HepG2 (cell line): Measurements from ENCODE around the gene H3-3A.

Experiments used
- GABPA ChIP-seq, 2 experiments: IDR thresholded peaks; 2 replicates each; pipeline ENCODE4 v1.6.1; 2011 to 2016; ENCODE audit warnings: low read depth in 2 of 2, low read length in 1 of 2, missing biosample characterization in 1 of 2, missing genetic modification characterization in 1 of 2
- NFIB ChIP-seq: sonication (generic); formaldehyde crosslinking; IDR thresholded peaks from 2 replicates; pipeline ENCODE4 v1.9.0; 2021; ENCODE audit warnings: missing genetic modification reagents, mild to moderate bottlenecking, borderline replicate concordance
- PHF20 ChIP-seq: sonication (generic); formaldehyde crosslinking; IDR thresholded peaks from 2 replicates; pipeline ENCODE4 v1.5.0; 2020; ENCODE audit warnings: mild to moderate bottlenecking, missing genetic modification reagents
- YY1 ChIP-seq: IDR thresholded peaks from 2 replicates; pipeline ENCODE4 v1.6.1; 2011; ENCODE audit warnings: low read length, low read depth, moderate library complexity, mild to moderate bottlenecking; ENCODE audit not compliant: insufficient read depth, insufficient replicate concordance
- ZNF317 ChIP-seq: sonication (generic); formaldehyde crosslinking; IDR thresholded peaks from 2 replicates; pipeline ENCODE4 v1.5.0; 2020; ENCODE audit warnings: mild to moderate bottlenecking, missing genetic modification reagents
- TF ChIP-seq, protein P1 (sequence below): sonication (generic); formaldehyde crosslinking; IDR thresholded peaks from 2 replicates; pipeline ENCODE4 v1.4.0; 2020; ENCODE audit warnings: missing genetic modification reagents

DNA sequence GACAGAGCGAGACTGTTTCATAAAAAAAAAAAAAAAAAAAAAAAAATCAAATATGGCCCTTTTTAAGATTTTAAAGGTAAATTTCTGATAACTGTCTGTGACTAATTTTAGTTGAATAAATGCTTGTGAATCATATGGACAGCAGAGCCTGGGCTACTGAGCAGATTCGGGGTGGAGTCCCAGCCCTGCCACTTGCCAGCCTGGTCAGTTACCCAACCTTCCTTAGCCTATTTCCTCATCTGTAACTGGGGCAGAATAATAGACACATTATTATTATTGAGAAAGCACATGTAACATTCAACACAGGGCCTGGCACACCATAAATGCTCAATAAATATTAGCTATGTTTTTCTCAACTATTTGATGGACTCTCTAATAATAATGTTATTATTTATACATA, 11.2 kb upstream of the H3-3A start:
- TF ChIP-seq, protein P1, sequence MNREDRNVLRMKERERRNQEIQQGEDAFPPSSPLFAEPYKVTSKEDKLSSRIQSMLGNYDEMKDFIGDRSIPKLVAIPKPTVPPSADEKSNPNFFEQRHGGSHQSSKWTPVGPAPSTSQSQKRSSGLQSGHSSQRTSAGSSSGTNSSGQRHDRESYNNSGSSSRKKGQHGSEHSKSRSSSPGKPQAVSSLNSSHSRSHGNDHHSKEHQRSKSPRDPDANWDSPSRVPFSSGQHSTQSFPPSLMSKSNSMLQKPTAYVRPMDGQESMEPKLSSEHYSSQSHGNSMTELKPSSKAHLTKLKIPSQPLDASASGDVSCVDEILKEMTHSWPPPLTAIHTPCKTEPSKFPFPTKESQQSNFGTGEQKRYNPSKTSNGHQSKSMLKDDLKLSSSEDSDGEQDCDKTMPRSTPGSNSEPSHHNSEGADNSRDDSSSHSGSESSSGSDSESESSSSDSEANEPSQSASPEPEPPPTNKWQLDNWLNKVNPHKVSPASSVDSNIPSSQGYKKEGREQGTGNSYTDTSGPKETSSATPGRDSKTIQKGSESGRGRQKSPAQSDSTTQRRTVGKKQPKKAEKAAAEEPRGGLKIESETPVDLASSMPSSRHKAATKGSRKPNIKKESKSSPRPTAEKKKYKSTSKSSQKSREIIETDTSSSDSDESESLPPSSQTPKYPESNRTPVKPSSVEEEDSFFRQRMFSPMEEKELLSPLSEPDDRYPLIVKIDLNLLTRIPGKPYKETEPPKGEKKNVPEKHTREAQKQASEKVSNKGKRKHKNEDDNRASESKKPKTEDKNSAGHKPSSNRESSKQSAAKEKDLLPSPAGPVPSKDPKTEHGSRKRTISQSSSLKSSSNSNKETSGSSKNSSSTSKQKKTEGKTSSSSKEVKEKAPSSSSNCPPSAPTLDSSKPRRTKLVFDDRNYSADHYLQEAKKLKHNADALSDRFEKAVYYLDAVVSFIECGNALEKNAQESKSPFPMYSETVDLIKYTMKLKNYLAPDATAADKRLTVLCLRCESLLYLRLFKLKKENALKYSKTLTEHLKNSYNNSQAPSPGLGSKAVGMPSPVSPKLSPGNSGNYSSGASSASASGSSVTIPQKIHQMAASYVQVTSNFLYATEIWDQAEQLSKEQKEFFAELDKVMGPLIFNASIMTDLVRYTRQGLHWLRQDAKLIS (CRISPR knock-in tag) = no peak
- no peak for TF ChIP-seq NFIB (CRISPR knock-in tag)
- no peak for TF ChIP-seq PHF20
- TF ChIP-seq ZNF317 (CRISPR knock-in tag) = no peak
- TF ChIP-seq YY1 = no peak
- no peak for TF ChIP-seq GABPA (IDR thresholded peaks at IDR 0.05; ENCODE audit: low read depth, low read length)
- TF ChIP-seq GABPA (CRISPR knock-in tag; IDR thresholded peaks at IDR 0.05; ENCODE audit: low read depth) = no peak
